Cerebellar cortex (tissue), 1 donor: ENCODE measurements around the gene COL23A1.

Source experiments
- DNase-seq: peaks from one replicate; pipeline ENCODE4 v3.0.0-alpha.2; 2015; ENCODE audit warnings: low spot score

COL23A1 gene

DNA sequence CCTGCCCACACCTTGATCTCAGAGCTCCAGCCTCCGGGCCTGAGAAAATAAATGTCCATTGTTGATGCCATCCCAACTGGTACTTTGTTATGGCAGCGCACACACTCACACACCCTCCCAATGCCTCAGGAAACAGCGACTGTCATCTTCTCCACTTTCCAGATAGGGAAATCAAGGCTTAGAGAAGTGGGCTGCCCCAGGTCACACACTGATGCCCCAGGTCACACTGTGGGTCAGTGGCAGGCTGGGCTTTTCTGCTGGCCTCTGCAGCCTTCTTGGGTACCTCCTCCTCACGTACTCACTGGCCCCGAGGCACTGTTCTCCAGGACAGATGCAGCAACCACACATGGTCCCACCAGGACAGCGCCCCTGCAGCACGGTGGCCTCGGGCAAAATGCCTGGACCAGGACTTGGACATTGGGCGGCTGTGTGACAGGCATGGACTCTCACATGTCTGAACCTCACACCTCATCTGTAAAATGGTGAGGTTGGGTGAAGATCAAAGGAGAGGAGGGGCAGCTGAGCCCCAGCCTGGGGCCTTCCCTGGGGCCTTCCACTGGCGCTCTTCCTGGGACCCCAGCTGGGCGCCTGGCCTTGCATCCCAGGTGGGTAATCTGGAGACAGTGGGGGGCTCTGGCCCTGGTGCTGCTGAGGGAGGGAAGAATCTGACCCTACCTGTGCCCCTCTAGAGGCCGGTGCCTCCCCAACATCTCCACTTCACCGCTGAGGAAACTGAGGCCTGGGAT lies 156.0 kb downstream of the COL23A1 start:
- DNase-seq: no peak

DNA sequence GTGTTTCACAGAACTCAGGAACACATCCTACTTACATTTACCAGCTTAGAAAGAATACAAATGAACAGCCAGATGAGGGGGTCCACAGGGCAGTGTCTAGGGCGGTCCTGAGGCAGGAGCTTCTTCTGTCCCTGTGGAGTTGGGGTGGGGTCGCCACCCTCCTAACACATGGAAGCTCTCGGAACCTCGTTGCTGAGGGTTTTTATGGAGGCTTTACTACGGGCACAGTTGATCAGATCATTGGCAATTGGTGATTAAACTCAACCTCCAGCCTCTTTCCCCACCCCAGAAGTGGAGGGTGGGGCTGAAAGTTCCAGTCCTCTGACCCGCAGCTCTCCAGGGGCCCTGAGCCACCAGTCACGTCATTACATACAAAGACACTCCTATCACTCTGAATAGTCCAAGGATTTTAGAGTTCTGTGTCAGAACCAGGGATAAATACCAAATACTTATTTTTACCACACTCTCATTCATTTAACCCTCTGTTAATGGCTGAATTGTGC lies 156.9 kb downstream of the COL23A1 start:
- DNase-seq: no peak

DNA sequence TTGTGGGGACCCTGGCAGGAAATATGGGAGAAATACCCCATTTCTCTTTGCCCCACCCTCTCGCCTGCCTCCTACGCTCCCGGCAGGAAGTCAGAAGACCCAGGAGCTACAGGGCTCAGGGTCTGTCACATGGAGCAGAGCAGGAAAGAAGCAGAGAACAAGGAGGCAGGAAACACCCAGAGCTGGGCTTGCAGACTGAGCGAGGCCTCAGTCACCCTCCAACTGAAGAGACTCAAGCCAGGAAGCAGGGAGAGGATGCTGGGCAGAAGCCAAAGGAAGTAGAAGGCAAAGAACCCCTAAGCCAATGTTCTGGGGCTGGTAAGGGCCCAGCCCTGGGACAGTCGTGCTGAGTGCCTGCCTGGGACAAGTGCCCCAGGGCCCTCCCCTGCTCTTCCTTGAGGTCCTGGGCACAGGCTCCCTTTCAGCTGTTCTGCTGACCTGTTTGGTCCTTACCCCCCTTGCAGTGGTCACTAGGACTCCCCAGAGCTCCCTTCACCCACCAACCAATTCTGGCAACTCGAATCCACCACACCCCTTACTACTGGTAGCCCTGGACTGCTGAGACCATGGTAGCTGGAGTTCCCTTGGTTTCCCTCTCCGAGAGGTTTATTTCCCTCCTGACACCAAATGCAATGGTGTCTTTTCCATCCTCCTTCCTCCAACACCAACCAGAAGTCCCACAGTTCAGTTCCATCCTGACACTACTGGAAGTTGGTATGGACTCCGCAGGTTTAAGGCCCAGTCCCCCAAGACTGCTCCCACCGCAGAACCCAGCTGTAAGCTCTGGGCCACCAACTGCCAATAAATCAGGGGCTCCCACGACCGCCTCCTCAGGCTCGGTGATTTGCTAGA lies 157.5 kb downstream of the COL23A1 start:
- no peak for DNase-seq

DNA sequence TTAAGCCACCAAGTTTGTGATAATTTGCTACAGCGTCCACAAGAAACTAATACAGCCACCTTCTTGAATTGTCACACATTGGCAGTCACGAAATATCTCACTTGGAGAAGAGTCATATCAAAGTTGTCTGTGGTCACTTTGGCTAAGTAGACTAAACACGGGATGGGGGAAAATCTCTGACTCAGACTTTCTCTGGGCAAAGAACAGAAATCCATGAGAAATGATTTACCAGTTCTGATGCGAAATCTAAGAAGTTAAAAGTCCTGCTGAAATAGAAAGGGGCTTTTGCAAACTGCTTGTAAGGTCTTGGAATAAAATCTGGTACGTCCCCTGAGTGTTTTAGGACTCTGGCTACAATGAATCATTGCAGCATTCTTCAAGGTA lies 158.4 kb downstream of the COL23A1 start:
- DNase-seq: no peak

DNA sequence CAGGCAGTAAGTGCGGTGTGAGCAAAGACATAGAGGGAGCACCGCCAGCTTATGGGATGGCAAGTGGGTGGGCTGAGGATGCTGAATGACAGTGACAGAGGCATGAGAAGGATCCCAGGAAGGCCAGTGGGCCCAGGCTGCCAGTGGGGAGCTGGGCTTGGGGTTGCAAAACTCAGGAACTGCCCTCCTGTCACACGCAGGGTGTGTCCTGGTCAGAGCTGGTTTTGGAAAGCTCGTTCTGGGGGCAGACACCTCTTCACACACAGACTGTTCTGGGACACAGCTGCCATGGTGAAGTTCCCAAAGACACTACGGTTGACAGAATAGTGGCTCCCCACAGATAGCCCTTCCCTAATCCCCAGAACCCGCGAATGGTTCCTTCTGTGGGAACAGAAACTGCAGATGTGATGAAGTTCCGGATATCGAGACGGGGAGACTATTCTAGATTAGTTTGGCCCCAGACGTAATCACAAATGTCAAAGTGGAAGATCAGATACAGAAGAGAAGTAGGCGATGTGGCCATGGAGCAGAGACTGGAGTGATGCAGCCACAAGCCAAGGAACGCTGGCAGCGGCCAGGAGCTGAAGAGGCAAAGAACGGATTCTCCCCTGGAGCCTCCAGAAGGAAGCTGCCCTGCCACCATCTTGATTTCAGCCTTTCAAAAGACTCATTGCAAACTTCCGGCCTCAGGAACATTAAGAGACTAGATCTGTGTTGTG lies 159.0 kb downstream of the COL23A1 start:
- no peak for DNase-seq

DNA sequence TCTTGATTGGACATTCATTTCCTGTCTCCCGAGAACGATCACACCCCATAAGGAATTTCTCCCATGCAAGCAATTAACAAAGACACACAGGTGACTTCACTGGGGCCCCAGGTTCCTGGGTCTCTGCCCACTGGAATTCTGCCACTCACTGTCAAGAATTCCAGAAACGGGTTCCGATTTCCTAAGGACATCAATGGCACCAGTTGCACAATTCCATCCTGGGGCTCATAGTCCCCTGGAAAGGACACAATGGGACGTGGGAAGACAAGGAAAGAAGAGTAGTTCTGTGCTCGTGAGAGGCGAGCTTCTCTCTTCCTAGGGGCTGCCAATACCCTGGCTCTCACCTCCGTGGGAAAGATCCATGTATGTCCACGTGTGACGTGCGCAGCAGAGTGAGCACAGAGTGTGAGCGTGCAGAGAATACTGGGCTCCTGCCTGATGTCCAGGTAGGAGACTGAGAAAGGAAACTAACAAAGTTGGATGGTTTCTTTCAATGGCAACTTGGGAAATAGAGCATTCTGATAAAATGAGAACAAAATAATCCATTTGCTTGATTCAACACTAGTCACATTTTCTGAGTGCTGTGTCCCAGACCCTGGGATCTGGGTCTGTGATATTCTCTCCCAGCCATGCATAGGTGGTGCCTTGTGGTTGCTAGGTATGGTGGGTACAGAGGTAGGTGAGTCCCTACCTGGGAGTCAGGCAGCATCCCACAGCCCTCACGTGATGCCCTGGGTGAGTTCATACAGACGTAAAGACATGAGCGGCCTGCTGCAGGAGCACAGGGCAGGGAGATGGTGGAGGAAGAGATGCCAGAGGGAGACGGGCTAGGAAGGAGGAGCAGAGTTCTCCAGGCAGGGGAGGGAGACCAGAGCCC lies 159.8 kb downstream of the COL23A1 start:
- peak; percentile 32 for DNase-seq

DNA sequence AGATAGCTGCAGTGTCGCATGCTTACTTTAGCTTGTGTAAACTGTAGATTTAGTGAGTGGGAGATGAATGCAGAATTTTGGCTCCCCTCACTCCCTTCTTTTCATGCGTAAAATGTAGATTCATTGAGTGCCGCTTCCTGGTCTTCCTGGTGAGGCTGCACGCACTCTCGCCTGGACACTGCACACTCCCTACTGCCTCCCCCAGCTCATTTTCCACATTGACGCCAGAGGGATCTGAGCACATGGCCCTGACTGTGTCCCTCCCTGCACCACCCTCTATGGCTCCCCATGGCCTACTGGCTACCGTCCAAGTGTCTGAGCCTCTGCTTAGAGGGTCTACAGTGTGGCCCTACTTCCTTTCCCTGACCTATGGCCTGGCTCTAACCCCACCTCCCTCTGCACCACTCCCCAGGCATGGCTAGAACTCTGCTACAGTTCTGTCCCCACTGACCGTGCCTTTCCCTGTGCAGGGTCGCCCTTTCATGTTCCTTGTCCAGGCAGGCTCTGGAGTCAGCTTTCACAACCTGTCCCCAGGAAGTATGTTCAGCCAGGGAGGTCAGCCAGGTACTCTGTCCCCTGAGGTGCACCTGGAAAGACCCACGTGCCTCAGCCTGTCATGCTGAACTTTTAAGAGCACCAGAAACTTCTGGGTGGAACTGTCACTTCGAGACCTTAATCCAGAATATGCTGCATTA lies 160.6 kb downstream of the COL23A1 start:
- no peak for DNase-seq

DNA sequence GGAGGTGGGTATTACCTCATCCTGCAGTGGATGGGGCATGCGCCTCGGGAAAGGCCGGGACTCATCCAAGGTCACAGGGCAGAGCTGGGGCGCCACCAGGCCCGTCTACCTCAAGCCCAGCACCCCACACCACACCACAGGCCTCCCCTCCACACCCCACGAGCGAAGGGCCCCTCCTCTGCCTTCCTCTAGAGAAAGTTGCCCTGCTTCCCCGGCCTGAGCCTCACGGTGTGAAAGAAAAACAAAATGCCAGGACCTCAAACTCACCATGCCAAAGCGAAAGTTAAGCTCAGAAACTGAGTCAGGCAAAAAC lies 161.1 kb downstream of the COL23A1 start:
- DNase-seq: no peak

DNA sequence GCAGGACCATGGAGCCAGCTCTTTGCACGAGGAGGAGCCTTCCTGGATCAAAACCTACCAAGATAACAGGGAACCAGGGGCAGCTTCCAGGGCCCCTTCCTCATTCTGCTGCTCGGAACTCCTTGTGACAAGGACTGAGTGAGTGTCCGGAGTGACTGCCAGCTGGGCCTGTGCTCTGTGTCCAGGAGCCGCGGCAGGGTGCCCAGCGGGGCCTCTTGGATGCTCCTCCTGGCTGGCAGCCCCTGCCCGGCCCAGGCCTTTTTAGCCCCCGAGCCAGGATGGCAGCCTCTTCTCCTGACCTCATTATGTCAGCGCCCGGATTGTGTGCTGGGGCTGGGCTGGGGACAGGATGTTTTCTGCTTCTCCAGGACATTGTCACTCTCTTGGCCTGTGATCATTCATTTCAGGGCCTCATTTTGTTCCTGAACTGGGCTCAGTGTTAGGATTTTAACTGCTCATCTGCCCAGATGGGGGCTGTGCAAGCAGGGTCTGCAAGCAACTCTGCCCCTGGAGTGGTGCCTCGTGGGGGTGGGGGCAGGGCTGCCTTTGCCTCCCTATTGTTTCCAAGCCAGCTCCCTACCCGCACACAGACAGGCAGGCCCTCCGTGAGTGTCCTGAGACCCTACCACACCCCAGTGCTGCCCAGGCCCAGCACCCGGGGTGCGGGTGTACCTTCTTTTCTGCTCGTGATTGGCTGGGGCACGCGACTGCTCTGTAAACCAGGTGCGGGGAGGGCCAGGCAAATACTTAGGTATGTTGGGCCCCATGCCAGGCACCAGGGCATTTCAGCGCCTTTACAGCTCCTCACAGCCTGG lies 161.6 kb downstream of the COL23A1 start:
- peak; percentile 92 for DNase-seq

DNA sequence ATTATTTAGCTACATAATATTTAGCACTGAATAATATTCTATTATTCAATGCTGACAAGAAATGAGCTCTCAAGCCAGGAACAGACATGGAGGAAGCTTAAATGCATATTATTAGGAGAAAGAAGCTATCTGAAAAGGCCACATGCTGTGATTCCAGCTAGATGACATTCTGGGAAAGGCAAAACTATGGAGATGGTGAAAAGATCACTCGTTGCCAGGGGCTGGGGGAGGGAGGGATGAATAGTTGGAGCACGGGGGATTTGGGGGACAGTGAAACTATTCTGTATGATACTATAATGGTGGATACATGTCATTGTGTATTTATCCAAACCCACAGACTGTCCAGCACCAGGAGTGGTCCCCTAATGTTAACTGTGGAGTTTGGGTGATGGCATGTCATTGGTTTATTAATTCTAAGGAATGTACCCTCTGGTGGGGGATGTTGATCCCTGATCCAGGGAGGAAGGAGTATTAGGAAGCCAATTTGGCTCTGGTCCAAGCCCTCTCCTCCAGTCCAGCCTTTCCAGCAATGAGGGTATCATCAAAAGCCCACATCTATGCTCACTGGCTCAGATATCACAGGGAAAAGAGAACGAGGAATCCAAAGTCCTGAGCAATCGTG lies 162.5 kb downstream of the COL23A1 start:
- DNase-seq: no peak

DNA sequence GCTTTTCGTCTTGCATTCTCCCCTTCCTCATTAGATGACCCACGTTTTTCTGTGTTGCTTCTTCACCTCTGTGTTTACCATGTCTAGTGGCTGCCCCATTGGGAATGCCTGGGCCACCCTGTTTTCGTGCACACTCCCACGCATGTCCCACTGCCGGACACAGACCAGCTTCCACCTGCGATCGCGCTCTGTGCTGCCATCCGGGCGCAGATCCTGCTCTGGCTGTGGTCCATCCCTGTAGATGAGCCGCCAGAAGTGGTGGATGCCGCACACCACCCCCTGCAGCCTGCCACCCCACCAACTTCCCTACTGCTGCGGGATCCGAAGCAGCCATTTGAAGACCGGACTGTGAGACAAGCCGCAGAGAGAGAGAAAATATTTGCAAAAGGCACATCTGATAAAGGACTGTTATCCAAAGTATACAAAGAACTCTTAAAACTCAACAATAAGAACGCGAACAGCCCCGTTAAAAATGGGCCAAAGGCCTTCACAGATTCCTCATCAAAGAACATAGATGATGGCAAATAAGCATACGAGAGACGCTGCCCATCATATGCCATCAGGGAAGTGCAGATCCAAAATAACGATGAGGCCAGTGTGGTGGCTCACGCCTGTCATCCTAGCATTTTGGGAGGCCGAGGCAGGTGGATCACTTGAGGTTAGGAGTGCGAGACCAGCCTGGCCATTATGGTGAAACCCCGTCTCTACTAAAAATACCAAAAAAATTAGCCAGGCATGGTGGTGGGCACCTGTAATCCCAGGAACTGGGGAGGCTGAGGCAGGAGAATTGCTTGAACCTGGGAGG lies 163.7 kb downstream of the COL23A1 start:
- peak; percentile 48 for DNase-seq

DNA sequence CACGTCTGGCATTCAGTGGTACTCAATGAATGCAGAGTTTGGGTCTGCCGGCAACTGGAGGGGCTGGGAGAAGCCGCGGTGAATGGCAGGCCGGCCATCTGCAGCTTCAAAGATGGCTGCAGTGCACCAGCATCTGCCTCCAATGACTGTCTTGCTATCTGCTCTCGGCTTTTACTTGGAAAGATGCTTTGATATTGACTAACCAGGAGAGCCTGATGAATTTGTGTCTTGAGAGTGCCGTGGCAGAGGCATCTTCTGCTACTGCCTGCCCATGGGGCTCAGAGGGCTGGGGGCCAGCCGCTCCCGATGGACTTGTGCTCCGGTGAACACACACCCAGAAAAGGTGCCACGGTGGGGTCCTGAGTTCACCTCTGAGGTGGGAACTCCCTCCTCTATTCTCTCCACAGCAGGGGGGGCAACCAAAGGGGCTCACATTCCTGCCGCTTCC lies 164.5 kb downstream of the COL23A1 start:
- no peak for DNase-seq

DNA sequence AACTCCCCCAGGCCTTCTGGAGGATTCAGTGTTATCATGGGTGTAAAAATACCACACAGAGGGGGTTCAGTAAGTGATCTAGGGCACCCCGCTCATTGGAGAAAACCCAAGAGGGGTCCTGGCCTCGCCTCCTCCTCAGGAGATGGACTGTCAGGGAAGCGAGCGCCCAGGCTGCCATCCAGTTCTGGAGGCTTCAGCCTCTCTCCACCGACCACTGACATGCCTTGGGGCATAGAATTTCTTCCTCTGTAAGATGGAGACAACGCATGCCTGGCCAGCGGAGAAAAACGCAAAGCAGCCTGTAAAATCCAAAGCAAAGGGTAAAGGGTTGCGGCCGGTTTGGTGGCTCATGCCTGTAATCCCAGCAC lies 165.4 kb downstream of the COL23A1 start:
- no peak for DNase-seq

DNA sequence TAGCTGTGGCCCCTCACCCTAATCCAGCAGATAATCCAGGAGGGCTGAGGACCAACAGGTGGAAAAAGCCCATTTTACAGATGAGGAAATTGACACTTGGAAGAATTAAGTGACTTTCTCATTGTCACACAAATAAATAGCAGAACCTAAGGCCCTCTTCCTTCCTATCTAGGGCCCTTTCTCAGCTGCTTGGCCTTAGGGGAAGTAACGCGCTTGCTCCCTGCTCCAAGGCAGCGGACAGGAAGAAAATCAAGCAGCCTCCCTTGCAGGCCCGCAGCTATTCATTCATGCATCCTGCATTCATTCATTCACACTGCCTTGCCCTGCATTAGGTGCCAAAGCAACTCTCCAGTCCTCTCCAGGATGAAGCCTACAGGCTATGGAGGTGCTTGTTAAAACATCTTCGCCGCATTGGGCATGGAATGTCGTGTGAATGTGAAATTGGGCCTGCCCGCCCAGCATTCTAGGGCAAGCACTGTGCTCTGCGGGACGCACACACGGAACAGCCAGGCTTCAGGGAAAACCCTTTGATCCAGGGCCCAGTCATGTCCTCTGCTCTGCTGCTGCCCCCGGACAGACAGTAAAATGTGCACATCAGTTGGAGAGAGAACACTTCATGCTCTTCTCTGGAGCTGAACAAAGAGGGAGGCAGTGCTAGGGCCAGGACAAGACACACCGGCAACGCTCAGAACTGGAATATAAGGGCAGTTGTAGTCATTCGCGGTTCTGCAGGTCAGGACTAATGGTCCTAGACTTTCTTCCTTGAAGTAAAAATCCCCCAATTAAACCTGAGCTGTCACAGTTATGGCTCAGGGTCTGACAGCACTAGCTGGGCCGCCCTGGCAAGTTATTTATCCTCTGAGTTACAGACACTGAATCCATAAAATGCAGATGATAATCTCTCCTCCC lies 166.0 kb downstream of the COL23A1 start:
- DNase-seq: no peak

DNA sequence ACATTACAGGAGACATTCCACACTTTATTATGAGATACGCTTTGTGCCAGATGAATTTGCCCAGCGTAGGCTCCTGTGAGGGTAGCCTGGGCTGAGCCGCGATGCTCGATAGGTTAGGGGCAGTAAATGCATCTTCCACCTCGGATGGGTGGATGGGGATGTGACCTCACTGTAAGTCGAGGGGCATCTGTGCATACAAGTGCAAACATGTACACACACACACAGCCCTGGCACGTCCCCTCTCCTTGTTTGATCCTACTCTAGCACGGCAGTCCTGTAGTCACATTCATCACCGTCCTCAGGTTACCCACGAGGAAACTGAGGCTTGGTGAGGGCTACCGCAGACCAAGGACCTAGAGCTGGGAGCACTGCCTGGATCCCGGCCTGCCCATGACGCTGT lies 166.8 kb downstream of the COL23A1 start:
- DNase-seq: no peak

DNA sequence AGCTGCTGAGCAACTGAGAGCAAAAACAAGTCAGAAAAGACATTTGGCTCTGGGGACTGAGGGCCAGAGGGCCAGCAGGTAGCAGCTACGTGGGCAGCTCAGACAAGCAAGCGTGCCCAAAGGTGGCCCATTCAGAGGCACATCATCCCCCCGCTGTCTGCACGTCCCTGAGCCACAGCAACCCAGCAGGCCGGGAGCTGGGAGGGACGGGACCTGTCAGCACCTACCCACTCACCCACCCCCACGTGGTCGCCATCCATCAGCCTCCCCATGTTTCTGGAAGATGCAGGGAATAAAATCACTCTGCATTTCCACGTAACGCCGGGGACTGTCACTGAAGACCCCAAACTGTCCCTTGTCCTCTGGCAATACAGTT lies 167.8 kb downstream of the COL23A1 start:
- DNase-seq: no peak

DNA sequence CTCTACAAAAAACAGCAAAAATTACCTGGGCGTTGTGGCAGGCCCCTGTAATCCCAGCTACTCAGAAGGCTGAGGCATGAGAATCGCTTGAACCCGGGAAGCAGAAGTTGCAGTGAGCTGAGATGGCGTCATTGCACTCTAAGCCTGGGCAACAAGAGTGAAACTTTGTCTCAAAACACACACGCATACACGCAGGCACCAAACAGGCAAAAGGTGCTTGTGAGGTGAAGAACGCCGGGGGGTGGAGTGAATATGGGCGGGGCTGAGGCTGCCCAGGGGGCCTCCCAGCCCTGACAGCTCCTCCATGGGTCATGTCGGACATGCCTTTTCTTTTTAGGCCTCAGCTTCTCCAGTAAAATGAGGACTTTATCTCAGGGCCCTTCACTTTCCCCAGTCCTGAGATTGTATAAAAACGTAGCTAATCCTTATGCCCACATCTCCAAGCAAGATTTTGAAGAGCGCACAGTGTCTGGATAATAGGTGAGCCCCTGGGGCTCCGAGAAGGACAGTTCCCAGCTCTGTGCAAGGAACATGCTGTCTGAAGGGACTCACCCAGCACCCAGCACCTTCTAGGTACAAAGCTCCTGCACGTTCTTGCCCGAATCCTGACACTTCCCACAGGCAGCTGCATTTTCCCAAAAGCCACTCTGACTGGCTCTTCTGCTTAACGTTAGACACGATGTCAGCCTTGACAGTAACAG lies 168.3 kb downstream of the COL23A1 start:
- no peak for DNase-seq
